GM12878 (cell line): ENCODE results near the gene KPNA3. TPM values are rescaled to one million over a fixed set of nuclear protein-coding genes. Genes with fewer than 3 reads are reported as not detected.

Experiments
- ATAC-seq: fragments of 200-7000 bp; cut with Tn5 transposase; 3 replicates; pipeline ENCODE4 v1.9.1; 2020; ENCODE audit warnings: mild to moderate bottlenecking, moderate library complexity
- BruUV-seq: library from RNA; stranded (reverse); fragments of 400-500 nt; replicated peaks from 2 replicates; lab custom pipeline; 2021; lab: Mats Ljungman, UMichigan
- CTCF ChIA-PET: fragments of 300-600 bp; sonication (Branson Sonifier 250); formaldehyde crosslinking; extraction: SDS; loops from one replicate; lab custom pipeline; 2021; ENCODE audit warnings: inconsistent platforms; lab: Yijun Ruan, JAX
- POLR2A ChIA-PET: fragments of 350-600 bp; formaldehyde crosslinking; extraction: SDS; loops from one replicate; lab custom pipeline; 2021; ENCODE audit warnings: inconsistent platforms; lab: Charles Lee
- RAD21 ChIA-PET: fragments of 300-600 bp; sonication (Branson Sonifier 250); formaldehyde crosslinking; loops from one replicate; lab custom pipeline; 2023; ENCODE audit warnings: antibody characterized with exemption; ENCODE audit not compliant: unreplicated experiment; lab: Charles Lee
- SMC1A ChIA-PET: fragments of 300-600 bp; sonication (Branson Sonifier 250); formaldehyde crosslinking; loops from one replicate; lab custom pipeline; 2023; ENCODE audit not compliant: unreplicated experiment, uncharacterized antibody; lab: Charles Lee
- DNase-seq: peaks from one replicate; pipeline ENCODE4 v3.0.0-alpha.2; 2011; ENCODE audit warnings: low read depth, low spot score
- FAIRE-seq: peaks from 3 replicates; lab custom pipeline; 2011; peaks lifted over from hg19 to GRCh38; lab: Jason Lieb, UNC
- H2AFZ ChIP-seq: 2 replicates; pipeline ENCODE4 v1.6.0; 2011; ENCODE audit warnings: low read depth, low read length, control low read depth; ENCODE audit not compliant: control insufficient read depth
- H3K27ac ChIP-seq: 2 replicates; pipeline ENCODE4 v1.5.1; 2011; ENCODE audit warnings: control low read depth; ENCODE audit not compliant: control insufficient read depth, insufficient read depth
- H3K27me3 ChIP-seq, 2 experiments: replicated peaks in 1 of 2; 2 replicates each; pipeline versions ENCODE4 v1.6.0 to v1.6.1; 2011; ENCODE audit warnings: low read length in 1 of 2; ENCODE audit not compliant: control insufficient read depth in 2 of 2, insufficient read depth in 2 of 2
- H3K36me3 ChIP-seq, 2 experiments: 2 replicates each; pipeline ENCODE4 v1.5.1; 2011; ENCODE audit warnings: low read length in 1 of 2; ENCODE audit not compliant: control insufficient read depth in 2 of 2, insufficient read depth in 2 of 2
- H3K4me1 ChIP-seq: 2 replicates; pipeline ENCODE4 v1.6.1; 2011; ENCODE audit warnings: mild to moderate bottlenecking, low read length, moderate library complexity, mixed read lengths; ENCODE audit not compliant: control insufficient read depth, insufficient read depth
- H3K4me2 ChIP-seq: 2 replicates; pipeline ENCODE4 v1.6.0; 2011; ENCODE audit warnings: control low read depth; ENCODE audit not compliant: control insufficient read depth, insufficient read depth
- H3K4me3 ChIP-seq: fragments of 200-600 bp; sonication (generic); 2 replicates; pipeline ENCODE4 v1.5.1; 2016
- H3K79me2 ChIP-seq: 2 replicates; pipeline ENCODE4 v1.6.0; 2011; ENCODE audit warnings: low read length; ENCODE audit not compliant: control insufficient read depth, insufficient read depth
- H3K9ac ChIP-seq: 2 replicates; pipeline ENCODE4 v1.8.0; 2011; ENCODE audit warnings: low read length, control low read depth, mixed read lengths; ENCODE audit not compliant: control insufficient read depth, insufficient read depth
- H3K9me3 ChIP-seq: replicated peaks from 3 replicates; pipeline ENCODE4 v1.5.1; 2011; ENCODE audit warnings: mild to moderate bottlenecking, low read length; ENCODE audit not compliant: control insufficient read depth, insufficient read depth
- H4K20me1 ChIP-seq: 2 replicates; pipeline ENCODE4 v1.6.0; 2011; ENCODE audit not compliant: control insufficient read depth, insufficient read depth
- ATF3 ChIP-seq: IDR thresholded peaks from 2 replicates; pipeline ENCODE4 v1.6.1; 2011; ENCODE audit warnings: low read depth, mild to moderate bottlenecking, low read length, moderate library complexity, borderline replicate concordance; ENCODE audit errors: extremely low read depth
- CBX5 ChIP-seq: sonication (generic); IDR thresholded peaks from 2 replicates; pipeline ENCODE4 v1.6.1; 2016; ENCODE audit warnings: low read depth, moderate library complexity, mild to moderate bottlenecking, inconsistent platforms
- CREB1 ChIP-seq: IDR thresholded peaks from 2 replicates; pipeline ENCODE4 v1.6.1; 2012; ENCODE audit warnings: low read depth, mild to moderate bottlenecking, inconsistent platforms
- DPF2 ChIP-seq: fragments of 450-650 bp; IDR thresholded peaks from 2 replicates; pipeline ENCODE4 v1.6.1; 2017; ENCODE audit warnings: mild to moderate bottlenecking
- HCFC1 ChIP-seq: fragments of 150-350 bp; IDR thresholded peaks from 2 replicates; pipeline ENCODE4 v1.6.1; 2014; ENCODE audit warnings: low read length
- MEF2B ChIP-seq: fragments of 450-650 bp; IDR thresholded peaks from 2 replicates; pipeline ENCODE4 v1.6.1; 2018; ENCODE audit warnings: mild to moderate bottlenecking, moderate library complexity; ENCODE audit not compliant: partially characterized antibody, poor library complexity, severe bottlenecking
- MXI1 ChIP-seq: fragments of 150-350 bp; IDR thresholded peaks from 2 replicates; pipeline ENCODE4 v1.6.1; 2011; ENCODE audit warnings: low read depth, mild to moderate bottlenecking, inconsistent platforms, low read length, improper control_type of control experiment
- RB1 ChIP-seq: fragments of 450-650 bp; formaldehyde crosslinking; IDR thresholded peaks from 2 replicates; pipeline ENCODE4 v1.6.1; 2017; ENCODE audit warnings: mild to moderate bottlenecking, borderline replicate concordance
- SKIL ChIP-seq: fragments of 450-650 bp; IDR thresholded peaks from 2 replicates; pipeline ENCODE4 v1.6.1; 2017; ENCODE audit warnings: mild to moderate bottlenecking, low read depth, inconsistent platforms; ENCODE audit not compliant: poor library complexity, severe bottlenecking
- SMAD1 ChIP-seq: fragments of 450-650 bp; IDR thresholded peaks from 2 replicates; pipeline ENCODE4 v1.6.1; 2018; ENCODE audit warnings: mild to moderate bottlenecking, low read depth; ENCODE audit not compliant: partially characterized antibody
- WRNIP1 ChIP-seq: IDR thresholded peaks from 2 replicates; pipeline ENCODE4 v1.6.1; 2011; ENCODE audit warnings: low read depth, low read length, improper control_type of control experiment, borderline replicate concordance
- ZNF274 ChIP-seq: IDR thresholded peaks from one replicate; pipeline ENCODE4 v1.8.0; 2011; ENCODE audit not compliant: insufficient read length, insufficient read depth
- ZZZ3 ChIP-seq: IDR thresholded peaks from 2 replicates; pipeline ENCODE4 v1.6.1; 2011; ENCODE audit warnings: low read depth; ENCODE audit not compliant: control insufficient read depth, insufficient read length
- in situ Hi-C: fragments of 300-500 bp; cut with MboI; formaldehyde crosslinking; loops from 9 replicates; pipeline ENCODE4 v1.14.3; 2018; ENCODE audit warnings: mixed read lengths
- intact Hi-C: fragments of 100-400 bp; cut with micrococcal nuclease; formaldehyde crosslinking; loops from one replicate; pipeline ENCODE4 v1.14.2; 2022; ENCODE audit not compliant: unreplicated experiment
- polyA plus RNA-seq, 11 experiments: library from polyadenylated mRNA; depleted of rRNA in 4 of 11; unstranded in 6 of 11; stranded (reverse) in 5 of 11; fragments of >200 nt; fragmentation: Nextera tagmentation in 4 of 11; fragmentation: Illumina TruSeq in 1 of 11; extraction: Ambion mirVana in 4 of 11; extraction: Trizol in 1 of 11; gene quantifications; 1 replicate in 1 of 11; 2 replicates in 10 of 11; pipeline versions ENCODE4 v1.2.1 to v1.2.3, GENCODE V29; 2011 to 2016; ENCODE audit warnings: inconsistent platforms in 2 of 11, missing spikeins in 2 of 11, low read depth in 1 of 11
- total RNA-seq, 4 experiments: library from RNA; depleted of rRNA in 3 of 4; stranded (reverse); fragments of >200 nt in 3 of 4; fragmentation: Illumina TruSeq in 1 of 4; extraction: Trizol in 1 of 4; gene quantifications; 2 replicates each; pipeline versions ENCODE4 v1.2.1 to v1.2.3, GENCODE V29; 2013 to 2021
- TF ChIP-seq, protein P1 (sequence below): fragments of 450-650 bp; IDR thresholded peaks from 2 replicates; pipeline ENCODE4 v1.6.1; 2017; ENCODE audit warnings: low read depth, mild to moderate bottlenecking, moderate library complexity
- TF ChIP-seq, protein P2 (sequence below): fragments of 450-650 bp; IDR thresholded peaks from 2 replicates; pipeline ENCODE4 v1.6.1; 2017; ENCODE audit warnings: borderline replicate concordance
- TF ChIP-seq, protein P3 (sequence below): IDR thresholded peaks from 2 replicates; pipeline ENCODE4 v1.6.1; 2011; ENCODE audit warnings: borderline replicate concordance, low read depth, mild to moderate bottlenecking, moderate library complexity, low read length; ENCODE audit not compliant: insufficient read depth, poor library complexity, severe bottlenecking

Gene KPNA3
- total and polyA plus RNA-seq, 10 of the 15 experiments (the other 5 are each of a cell fraction or from before 2014, with no cell fraction given), result 23.3 to 50.5 (median 31.1) TPM

DNA sequence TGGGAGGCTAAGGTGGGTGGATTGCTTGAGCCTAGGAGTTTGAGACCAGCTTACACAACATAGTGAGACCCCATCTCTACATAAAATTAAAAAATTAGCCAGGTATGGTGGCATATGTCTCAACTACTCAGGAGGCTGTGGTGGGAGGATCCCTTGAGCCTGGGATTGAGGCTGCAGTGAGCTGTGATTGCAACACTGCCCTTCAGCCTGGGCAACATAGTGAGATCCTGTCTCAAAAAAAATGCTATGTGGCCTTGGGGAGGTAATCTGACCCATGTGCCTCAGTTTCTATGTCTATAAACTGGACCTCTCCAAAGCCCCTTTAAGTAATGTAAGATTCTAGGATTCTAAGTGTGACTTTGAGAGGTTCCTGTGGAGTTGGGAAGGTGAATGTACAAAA is 139.0 kb downstream of the KPNA3 start:
- no peaks in the 10 kb centered on the region for H3K27me3 ChIP-seq
- no peak overlapping the region for H3K27ac ChIP-seq
- ATAC-seq (no peak), DNase-seq (no peak), FAIRE-seq (no peak)
- no peak overlapping the region for H3K9ac ChIP-seq
- in situ Hi-C loops, result loop anchor here (25.0 kb wide), 1 partner anchor 1409 kb away; no protein-coding TSS in a partner anchor
- ChIA-PET POLR2A (no interaction called here), CTCF (no interaction called here), RAD21 (no interaction called here), SMC1A (no interaction called here)
- no peaks in the 10 kb centered on the region for H3K36me3 ChIP-seq
- no TSS peak for BruUV-seq
- H3K4me1 ChIP-seq, result no peaks in the 10 kb centered on the region
- intact Hi-C loops, result loop anchor here (5.0 kb wide), 2 partner anchors 194 to 1194 kb away; no protein-coding TSS in a partner anchor
- no peak overlapping the region for H2AFZ ChIP-seq
- no peak overlapping the region for H3K4me3 ChIP-seq
- H3K79me2 ChIP-seq, result no peaks in the 10 kb centered on the region
- H3K4me2 ChIP-seq, result no peak overlapping the region
- H3K9me3 ChIP-seq, result no peaks in the 10 kb centered on the region
- H4K20me1 ChIP-seq, result no peaks in the 10 kb centered on the region
- TF ChIP-seq ZNF274 (no peak), WRNIP1 (no peak), DPF2 (no peak), ZZZ3 (no peak), CBX5 (no peak), MEF2B (no peak), ATF3 (no peak), SMAD1 (no peak), HCFC1 (no peak), SKIL (no peak), RB1 (no peak), MXI1 (no peak), CREB1 (no peak)
- TF ChIP-seq, protein P1, sequence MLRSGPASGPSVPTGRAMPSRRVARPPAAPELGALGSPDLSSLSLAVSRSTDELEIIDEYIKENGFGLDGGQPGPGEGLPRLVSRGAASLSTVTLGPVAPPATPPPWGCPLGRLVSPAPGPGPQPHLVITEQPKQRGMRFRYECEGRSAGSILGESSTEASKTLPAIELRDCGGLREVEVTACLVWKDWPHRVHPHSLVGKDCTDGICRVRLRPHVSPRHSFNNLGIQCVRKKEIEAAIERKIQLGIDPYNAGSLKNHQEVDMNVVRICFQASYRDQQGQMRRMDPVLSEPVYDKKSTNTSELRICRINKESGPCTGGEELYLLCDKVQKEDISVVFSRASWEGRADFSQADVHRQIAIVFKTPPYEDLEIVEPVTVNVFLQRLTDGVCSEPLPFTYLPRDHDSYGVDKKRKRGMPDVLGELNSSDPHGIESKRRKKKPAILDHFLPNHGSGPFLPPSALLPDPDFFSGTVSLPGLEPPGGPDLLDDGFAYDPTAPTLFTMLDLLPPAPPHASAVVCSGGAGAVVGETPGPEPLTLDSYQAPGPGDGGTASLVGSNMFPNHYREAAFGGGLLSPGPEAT, result no peak
- TF ChIP-seq, protein P2, sequence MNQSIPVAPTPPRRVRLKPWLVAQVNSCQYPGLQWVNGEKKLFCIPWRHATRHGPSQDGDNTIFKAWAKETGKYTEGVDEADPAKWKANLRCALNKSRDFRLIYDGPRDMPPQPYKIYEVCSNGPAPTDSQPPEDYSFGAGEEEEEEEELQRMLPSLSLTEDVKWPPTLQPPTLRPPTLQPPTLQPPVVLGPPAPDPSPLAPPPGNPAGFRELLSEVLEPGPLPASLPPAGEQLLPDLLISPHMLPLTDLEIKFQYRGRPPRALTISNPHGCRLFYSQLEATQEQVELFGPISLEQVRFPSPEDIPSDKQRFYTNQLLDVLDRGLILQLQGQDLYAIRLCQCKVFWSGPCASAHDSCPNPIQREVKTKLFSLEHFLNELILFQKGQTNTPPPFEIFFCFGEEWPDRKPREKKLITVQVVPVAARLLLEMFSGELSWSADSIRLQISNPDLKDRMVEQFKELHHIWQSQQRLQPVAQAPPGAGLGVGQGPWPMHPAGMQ, result no peak
- TF ChIP-seq, protein P3, sequence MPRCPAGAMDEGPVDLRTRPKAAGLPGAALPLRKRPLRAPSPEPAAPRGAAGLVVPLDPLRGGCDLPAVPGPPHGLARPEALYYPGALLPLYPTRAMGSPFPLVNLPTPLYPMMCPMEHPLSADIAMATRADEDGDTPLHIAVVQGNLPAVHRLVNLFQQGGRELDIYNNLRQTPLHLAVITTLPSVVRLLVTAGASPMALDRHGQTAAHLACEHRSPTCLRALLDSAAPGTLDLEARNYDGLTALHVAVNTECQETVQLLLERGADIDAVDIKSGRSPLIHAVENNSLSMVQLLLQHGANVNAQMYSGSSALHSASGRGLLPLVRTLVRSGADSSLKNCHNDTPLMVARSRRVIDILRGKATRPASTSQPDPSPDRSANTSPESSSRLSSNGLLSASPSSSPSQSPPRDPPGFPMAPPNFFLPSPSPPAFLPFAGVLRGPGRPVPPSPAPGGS, result no peak
